HG03045 (cell line): ENCODE data around the gene TADA1.

Experiments
- ATAC-seq: cut with Tn5 transposase; IDR thresholded peaks from one replicate; pipeline ENCODE4 v1.9.1; 2021; ENCODE audit warnings: mild to moderate bottlenecking, moderate library complexity; ENCODE audit not compliant: unreplicated experiment

TADA1 gene, protein sequence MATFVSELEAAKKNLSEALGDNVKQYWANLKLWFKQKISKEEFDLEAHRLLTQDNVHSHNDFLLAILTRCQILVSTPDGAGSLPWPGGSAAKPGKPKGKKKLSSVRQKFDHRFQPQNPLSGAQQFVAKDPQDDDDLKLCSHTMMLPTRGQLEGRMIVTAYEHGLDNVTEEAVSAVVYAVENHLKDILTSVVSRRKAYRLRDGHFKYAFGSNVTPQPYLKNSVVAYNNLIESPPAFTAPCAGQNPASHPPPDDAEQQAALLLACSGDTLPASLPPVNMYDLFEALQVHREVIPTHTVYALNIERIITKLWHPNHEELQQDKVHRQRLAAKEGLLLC

DNA sequence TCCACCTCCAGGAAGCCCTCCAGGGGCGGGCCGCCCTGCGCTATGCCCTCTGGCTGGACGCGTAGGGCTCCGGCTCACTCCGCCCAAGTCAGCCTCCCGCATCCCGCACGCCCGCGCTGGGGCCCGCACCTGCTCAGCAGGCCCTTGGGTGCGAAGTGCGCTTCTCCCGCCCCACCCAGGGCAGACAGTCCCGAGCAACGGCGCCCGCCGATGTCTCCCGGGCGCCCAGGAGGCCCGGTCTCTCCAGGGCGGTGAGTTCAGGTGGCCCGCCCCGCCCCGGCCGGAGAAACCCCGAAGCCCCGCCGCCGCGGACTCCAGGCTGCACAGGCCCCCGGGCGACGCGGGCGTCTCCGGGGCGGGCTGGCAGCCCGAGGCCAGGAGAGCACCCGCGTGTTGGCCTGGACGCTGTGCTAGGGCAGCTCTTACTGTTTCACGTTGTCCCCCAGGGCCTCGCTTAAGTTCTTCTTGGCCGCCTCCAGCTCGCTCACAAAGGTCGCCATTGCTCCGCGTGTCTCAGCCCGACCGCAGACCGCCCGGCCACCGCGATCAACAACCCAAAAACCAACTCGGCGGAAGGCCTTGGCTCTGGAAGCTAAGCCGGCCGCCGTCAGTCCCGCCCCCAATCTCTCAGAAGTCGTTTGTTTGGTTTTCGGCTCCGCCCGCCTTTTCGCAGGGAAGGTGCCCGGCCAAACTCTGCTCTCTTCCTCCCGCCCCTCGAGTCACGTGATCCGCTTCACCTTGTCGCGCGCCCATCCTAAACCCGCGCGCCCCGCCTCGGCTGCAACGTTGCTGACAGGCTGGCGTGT lies at the start of gene TADA1:
Gene TADA1 (minus strand): TSS at position 531 of the 806 bp plus-strand sequence. CDS start 31 bp downstream, at position 500.
- ATAC-seq: peak; percentile 94

DNA sequence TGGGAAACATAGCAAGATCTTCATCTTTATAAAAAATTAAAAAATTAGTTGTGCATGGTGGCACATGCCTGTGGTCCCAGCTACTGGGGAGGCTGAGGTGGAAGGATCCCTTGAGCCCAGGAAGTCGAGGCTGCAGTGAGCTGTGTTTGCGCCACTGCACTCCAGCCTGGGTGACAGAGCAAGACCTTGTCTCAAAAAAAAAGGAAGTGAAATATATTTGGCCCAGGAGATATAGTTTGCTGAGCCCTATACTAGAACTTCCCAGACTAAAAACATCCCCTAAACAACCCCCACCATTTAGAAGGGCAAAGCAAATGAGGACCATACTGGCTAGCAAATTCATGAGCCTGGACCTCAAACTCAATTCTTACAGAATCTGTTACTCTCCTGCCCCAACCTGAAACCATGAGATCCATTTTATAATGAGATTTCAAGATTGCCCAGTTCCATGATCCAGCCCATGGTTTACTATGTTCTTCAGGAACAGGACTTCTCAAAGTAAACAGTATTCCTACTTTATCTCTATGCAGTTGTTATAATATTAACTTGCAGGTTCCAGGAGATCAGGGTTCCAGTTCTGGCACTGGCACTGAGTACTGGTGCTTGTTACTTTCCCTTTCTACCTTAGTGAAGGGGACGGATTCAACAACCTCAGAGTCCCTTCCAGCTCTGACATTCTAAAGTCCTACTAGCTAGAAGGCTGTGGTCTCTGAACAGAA lies 48.9 kb upstream of the TADA1 start:
- ATAC-seq: peak; percentile 61

DNA sequence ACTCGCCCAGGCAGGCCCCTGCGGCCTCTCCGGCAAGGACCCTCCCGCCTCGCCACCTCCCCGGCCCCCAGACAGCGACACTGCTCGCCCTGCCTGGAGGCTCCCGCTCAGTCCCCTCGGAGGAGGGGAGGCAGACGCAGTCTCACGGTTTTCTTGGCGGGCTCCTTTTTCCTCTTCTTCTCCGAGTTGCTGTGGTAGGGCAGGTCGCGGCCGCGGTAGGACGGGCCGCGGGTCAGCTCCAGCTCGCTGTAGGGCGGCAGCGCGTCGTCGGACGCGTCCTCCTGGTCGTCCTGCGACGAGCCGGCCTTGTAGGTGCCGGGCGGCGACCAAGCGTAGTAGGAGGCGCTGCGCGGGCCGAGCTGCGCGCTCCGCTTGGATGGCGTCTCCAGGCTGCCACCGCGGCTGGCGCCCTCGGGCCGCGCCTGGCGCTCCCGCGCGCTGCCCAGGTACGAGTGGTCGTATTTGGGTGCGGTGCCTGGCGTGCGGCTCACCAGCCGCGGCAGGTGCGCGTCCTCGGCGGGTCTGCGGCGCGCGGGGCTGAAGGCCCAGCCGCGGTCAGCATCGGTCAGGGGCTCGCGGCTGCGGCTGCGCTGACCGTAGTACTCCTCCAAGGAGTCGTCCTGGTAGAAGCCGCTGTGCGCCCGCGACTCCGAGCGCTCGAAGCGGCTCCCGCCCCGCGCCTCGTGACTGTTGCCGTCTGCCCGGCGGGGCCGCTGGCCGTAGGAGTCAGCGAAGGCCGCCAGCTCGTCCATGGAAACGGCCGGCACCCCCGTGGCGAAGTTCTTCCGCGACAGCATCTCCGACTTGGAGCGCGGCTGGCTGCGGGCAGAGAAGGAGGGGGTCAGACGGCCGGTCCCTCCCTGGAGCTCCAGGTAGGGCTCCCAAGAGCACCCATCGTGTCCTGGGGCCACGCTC lies 44.8 kb upstream of the TADA1 start:
- no peak for ATAC-seq

DNA sequence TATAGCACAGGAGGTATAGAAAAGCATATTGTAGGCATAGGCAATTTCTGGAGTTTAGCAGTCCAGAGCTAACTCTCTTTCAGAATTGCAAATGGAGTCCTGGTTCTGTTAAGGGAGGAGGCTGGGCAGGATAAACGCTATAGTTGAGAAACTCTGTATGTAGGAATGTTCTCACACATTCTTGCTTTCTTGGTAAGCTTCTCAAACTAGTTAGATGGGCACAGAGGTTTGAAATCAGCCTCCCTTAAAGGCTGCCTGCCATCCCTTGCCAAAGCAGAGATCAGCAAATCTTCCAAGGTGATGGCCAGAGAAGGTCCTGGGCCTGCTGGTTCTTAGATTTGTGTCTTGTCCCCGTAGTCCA lies 42.9 kb upstream of the TADA1 start:
- ATAC-seq: no peak

DNA sequence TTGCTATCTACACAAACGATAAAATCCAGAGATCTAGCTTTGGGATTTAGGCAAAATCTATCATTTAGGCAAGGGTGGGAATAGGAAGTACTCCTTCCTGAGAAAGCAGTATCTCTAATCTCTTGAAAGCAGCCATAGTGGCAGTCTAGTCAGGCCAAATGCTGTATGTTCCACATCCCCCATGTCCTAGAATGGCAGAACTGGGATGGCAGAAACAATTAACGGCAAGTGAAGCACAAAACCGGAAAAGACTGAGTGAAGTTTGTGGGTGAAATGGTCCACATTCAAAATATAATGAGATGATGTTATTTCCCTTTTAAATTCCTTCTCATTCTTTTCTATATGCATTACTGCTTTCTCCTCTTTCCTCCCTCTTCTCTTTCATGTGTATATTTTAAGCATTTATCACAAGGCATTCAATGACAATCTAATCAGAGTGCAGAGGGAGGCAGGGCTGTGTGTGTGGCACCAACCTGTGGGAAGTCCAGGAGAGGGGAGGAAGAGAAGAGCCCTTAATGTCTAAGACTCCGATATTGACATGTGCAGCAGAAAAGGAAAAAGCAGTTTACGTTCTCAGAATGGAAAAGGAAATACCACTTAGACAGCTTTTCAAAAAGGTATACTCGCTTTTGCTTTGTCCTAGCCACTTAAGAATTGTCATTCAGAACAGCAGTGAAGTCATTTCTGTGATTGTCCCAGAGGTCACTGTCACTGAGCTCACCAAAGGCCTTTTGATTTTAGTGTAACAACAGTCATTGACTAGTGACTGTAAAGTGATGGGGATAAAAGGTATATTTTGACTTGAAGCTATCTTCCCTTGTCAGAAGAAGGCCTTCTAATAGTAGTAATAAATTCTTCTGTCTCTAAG lies 42.3 kb upstream of the TADA1 start:
- ATAC-seq: no peak

DNA sequence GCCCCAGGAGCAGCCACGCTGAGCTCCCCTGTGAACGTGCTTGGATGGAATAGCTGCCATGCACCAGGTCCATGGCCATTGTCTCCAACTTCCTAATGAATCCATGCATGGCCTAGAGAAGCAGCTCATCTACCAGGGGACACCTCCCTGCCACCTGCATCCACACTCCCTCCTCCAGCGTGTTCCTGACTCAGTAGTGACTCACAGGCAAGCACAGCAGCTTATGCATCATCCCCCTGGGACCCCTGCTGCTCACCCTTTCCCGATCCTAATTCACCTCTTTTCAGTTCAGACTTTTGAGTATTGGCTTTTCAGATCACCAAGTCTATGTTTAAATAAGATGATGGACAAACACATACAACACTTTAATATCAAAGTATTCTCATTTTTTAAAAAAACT lies 39.9 kb upstream of the TADA1 start:
- no peak for ATAC-seq

DNA sequence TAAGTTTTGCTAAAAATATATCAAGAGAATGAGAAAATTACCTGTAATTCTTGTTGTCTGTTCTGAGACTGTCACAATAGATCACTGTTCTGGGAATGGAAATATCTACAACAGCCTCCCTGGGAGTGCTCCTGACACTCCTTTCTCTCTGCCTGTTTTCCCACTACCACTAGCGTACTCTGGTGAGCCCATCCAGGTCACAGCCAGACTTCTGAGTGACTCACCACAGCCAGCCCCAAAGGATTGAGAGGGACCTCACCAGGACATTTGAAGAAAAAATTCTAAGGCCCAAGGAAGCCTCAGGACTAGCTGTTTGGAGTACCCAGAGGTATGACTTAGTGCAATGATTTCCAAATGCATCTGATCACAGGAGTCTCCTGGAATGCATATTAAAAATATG lies 39.0 kb upstream of the TADA1 start:
- ATAC-seq: no peak

DNA sequence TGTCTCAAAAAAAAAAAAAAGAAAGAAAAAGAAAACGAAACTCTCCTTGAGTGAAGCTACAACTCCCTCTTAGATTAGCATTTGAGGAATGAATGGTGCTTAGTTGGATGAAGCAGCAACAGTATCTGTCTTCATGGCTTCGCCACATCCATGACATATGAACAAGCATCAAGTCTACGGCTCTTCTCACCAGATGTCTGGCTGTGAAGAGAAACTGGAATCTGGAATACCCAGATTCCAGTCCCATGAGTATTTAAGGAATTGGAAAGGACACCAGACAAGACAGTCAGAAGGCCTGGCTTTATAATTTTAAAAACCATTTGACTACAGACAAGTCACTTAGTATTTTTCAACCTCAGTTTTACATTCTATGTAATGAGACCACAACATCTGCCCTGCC lies 38.0 kb upstream of the TADA1 start:
- ATAC-seq: no peak

DNA sequence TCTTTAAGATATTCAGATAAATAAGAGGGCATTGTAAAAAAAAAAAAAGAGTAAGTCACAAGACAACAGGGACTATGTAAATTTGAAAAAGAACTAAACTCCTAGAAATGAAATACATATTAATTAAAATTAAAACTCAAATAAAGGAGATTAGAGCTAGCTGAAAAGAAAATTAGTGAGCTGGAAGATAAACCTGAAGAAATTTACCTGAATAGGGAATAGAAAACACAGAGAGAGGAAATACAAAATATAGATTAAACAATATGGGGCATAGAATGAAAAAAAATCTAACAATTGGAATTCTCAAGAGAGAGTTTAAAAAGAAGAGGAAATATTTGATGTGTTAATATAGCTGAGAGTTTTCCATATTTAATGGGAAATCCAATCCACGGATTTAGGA lies 35.6 kb upstream of the TADA1 start:
- no peak for ATAC-seq

DNA sequence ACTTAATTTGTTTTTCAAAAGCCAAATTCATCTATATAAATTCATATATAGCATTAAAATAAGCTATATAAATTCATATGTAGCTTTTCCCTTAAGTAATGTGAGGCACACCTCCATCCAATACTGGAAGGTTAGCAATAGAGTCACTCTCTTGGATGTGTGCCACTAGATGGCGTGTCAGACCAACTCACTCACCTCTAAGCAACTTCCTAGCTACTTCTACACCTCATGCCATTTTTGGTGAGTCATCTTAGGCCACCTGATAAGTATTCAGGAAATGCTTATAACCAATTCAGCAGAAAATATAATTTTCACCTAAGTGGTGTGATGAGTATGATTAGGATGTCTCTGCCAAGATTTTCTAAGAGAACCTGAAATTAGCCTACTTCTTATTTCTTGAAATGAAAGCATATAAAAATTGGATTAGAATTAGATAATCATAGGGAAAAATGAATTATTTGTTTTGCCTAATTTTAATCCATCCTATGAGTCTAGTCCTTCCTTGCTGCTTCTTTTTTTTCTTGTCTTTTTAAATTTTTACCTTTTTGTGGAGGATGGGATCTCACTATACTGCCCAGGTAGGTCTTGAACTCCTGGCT lies 34.4 kb upstream of the TADA1 start:
- peak; percentile 98 for ATAC-seq

DNA sequence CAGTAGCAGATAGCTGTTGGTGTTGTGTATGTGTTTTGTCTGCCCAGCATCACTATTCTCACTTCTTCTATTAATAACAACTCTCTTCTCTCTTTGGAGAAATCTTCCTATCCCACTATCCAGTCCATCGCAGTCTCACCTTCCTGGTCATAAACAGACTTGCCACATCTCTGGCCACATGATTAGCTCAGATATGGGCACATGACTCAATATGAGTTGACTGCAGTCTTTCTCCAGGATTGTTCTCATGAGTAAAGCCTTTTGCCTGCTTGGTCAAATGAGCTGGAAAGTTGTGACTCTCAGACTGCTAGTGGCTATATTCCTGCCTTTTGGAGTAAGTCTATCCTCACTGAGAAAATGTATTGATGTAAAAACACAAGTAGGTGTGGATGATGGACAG lies 32.9 kb upstream of the TADA1 start:
- no peak for ATAC-seq

DNA sequence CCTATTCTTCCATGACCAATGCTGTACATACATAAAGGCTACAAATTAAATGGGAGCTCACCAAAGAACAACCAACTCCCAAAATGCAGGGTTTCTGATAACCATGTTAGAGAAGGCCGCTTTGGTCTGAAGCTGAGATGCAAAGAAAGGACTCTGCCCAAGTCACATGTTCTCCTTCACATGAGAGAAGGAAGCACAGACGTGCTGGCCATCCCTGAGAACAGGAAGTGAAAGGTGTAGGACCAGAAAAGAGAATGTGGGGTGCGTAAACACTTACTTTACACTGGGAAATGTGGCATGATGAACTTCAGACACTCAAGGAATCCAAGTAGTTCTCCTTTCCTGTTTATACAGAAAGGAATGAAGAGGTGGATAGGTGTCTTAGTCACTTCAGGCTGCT lies 31.7 kb upstream of the TADA1 start:
- no peak for ATAC-seq

DNA sequence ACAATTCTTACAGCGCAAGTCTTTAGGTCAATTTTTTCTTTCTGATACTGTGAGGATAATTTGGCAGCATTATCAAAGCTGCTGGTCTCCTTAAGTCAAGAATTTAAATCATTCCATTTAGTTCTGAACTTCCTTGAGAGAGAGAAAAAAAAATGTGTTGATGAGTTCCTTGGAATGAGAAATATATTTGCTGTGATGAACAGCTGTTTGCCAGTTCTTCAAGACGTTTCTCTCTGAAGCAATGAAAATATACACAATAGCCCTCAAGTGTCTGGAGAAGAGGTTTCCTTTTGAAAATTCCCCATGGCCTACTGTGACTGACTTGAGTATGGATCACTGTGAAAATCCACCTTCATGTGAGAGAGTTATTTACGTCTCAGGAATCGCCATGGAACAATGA lies 31.0 kb upstream of the TADA1 start:
- no peak for ATAC-seq

DNA sequence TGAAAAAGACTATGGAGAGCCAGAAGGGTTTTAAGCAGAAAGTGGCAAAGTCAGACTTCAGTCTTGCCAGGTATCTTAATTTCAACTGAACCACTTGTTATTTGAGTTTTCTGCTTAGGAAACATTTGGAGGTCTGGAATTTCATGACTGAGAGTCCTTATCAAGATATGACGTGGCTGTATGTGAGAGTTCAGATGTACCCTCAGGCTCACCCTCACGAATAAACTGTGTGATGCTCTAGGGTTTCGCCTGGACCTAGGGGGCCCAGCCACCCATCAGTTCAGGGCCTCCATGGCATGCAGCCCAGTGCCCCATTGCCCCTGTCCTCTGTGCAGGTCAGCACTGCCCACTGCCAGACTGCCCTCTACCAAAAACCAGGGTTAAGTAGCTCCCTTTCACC lies 30.6 kb upstream of the TADA1 start:
- no peak for ATAC-seq

DNA sequence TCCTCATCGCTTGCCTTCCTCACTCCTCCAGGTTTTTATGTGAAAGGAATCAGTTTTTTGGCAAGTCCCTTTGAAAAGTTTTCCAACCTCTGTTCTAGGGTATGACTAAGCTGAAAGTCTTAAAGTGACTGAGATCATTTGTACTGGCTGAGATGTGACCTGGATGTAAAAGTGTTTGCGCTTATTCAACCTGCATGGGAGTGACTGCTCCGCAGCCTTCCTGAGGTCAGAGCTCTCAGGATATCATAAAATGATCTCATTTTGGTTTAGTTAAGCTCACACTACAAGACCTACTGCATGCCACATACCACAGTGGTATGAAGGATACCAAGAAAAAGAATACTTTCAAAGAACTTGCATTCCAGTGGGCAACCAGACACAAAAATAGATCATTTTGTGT lies 29.8 kb upstream of the TADA1 start:
- no peak for ATAC-seq

DNA sequence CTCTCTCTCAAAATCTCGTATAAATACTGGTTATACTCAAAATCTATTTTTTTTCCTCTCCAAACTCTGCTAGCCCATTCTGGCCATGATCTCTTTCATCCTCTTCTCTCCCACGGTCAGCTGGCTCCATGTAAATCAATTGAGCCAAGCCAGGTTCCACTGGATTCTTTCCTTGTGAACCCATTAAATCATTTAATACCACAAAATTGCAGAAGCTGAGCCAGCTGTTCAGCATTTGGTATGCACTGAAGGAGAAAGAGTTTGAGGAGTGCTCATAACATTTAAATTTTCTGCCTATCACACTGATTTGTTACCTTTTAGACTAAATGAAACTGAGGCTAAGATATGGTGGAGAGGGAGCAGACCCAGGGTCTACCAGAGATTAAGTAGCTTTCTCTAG lies 29.1 kb upstream of the TADA1 start:
- no peak for ATAC-seq

DNA sequence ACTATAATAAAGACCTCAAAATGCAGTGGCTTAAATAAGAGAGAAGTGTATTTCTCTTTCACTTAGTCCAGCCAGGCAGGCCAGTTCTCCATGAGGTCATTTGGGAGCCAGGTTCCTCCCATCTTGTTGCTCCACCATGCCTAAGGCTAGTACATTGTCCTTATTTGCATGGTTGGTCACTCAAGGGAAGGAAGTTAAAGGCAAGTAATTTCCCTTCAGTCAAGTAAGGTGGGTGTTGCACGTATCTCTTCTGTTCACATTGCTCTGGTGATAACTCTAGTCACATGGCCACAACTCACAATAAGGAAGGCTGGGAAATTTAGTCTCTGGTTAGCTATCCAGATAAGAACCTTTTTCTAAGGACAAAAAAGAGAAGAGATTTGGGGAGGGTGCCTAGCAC lies 27.2 kb upstream of the TADA1 start:
- ATAC-seq: no peak

DNA sequence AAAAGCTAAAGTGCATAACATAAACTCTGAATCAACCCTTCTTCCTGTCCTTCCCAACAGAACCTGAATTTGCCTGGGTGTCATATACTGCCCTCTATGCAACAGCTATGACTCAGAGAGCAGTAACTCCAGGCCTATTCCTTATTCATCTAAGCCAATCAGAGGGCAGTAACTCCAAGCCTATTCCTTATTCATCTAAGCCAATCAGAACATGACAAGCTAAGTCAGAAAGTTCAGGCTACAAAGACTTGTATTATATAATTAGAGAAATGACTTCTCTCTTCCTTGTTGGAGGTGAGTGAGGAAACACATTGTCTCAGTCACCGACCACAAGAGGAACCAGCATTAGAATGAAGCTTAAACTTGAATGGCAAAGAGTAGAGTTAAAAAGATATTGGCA lies 26.2 kb upstream of the TADA1 start:
- no peak for ATAC-seq

DNA sequence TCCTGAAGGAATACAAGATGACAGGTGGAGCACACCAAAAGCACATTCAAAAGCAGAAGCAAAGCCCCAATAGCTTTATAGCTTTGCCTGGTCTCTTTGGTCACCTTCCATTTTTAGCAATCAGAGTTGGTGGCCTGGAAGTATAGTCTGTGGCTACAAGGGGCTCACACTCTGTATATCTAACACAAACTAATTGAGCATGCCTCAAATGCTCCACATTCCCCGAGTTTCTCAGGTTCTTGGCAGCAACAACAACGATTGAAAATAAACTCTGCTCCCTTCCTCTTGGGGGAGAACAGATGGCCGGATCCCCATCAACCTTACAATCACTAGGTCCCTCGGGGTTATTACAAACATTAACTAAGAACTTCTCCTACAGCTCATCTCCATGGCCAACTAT lies 24.9 kb upstream of the TADA1 start:
- ATAC-seq: no peak
